GM11168 (cell line): ENCODE results near the gene HSD11B2.

Source experiments
- in situ Hi-C: fragments of 300-500 bp; cut with MboI; formaldehyde crosslinking; loops from one replicate; pipeline ENCODE4 v1.12.0; 2022; ENCODE audit warnings: low sequenced_read_pairs; ENCODE audit not compliant: unreplicated experiment

Gene HSD11B2

GRCh38 chr16:67430977-67431774, at the start of gene HSD11B2:
TSS of gene HSD11B2 (plus strand) at chr16:67431121. CDS start at chr16:67431249, 128 bp downstream.
- in situ Hi-C loops: no loop called here

- in situ Hi-C loops: no loop called here
Measured at GRCh38 chr16:67383284-67383683, 47.6 kb upstream of the HSD11B2 start.

DNA sequence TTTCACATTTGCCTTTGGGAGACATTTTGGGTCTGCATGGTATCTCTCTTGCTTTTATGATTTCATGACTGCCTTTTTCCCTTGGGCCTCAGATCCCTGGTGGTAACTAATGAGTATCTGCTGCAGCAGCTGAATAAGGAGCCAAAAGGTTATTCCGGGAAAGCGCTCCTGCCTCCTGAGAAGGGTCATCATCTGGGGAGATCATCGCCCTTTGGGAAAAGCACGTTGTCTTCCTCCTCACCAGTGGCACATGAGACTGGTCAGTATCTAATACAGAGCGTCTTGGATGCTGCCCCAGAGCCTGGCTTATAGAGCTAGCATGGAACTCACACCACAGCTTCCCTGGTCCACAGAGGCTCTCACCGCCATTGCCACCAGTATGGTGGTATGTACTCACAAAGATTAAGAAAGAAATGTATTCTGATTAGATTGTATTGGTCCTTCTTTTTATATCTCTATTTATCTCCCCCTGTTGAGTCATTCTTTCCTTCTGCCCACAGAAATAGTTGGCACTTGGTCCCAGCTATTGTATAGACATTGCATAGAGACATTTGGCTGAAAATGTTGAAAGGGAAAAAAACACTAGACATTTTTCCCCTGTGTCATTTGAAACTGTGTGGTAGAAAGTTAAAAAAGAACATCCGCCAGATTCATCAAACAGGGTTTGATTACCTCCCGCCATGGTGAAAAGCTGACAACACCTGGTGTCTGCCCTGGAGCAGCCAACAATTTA, 46.0 kb upstream of the HSD11B2 start:
- in situ Hi-C loops: no loop called here

GRCh38 chr16:67386861-67387455, 44.0 kb upstream of the HSD11B2 start:
- in situ Hi-C loops: no loop called here

DNA sequence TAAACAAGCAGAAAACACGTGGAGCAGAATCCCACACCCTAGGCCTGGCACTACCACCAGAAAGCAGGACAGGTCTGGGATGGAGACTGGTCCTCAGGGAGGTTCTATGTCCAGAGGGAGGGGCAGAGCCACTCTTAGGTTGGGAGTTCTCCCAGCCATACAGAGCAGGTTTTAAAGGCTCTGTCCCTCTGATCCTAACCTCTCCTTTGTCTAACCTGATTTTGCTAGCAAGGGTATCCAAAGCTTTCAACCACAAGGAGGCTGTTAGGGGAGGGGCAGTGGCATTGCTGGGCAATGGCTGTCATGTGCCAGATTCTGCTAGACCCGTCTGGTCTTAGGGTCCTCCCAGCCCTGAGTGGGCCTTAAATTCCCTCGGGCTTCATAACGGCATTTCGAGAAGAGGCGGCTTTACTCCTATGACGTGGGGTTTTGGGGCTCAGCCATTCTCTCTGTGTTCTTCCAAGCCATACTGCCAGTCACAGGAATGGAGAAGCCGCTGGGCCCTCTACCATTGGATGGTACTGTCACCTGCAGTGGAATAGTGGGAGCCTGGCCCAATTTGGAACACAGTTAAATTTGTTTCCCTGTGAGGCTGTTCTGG, 43.3 kb upstream of the HSD11B2 start:
- in situ Hi-C loops: no loop called here

GRCh38 chr16:67388191-67388590, 42.7 kb upstream of the HSD11B2 start:
- in situ Hi-C loops: no loop called here

- in situ Hi-C loops: no loop called here
Measured at GRCh38 chr16:67388591-67388990, 42.3 kb upstream of the HSD11B2 start.

GRCh38 chr16:67389911-67390815, 40.8 kb upstream of the HSD11B2 start:
- in situ Hi-C loops: no loop called here

DNA sequence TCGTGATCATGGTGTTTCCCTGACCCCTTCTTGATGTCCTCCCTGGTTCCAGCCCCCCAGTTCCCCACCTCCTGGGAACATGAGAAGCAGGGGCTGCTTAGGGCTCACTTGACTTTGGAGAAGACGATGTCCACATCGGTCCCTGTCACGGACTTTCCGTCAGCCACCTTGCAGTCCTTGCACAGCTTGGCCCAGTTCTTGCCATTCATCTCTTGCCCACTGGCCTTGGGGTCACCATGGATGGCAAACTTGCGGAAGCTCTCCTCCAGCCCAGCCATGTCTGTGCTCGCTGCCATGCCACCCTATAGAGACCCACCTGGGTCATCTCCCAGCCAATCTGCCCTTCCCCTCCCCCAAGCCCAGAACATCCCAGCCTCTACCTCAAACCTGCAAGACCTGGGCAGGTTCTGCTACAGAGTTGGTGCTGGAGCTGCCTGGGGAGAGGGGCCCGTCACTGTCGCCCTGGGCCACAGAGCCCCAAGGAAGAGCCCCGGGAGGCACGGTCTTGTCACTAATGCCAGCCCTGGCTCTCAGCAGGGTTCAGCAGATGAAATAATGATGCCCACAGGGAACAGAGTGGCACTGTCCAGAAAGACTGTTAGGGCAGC, 40.0 kb upstream of the HSD11B2 start:
- in situ Hi-C loops: no loop called here

- in situ Hi-C loops: no loop called here
Measured at GRCh38 chr16:67391424-67392300, 39.3 kb upstream of the HSD11B2 start.

GRCh38 chr16:67392301-67393059, 38.4 kb upstream of the HSD11B2 start:
- in situ Hi-C loops: no loop called here

GRCh38 chr16:67393111-67393787, 37.7 kb upstream of the HSD11B2 start, which contains the start of gene TPPP3:
TSS of gene TPPP3 (minus strand) at chr16:67393498. CDS start at chr16:67391111, 2,387 bp downstream.
- in situ Hi-C loops: no loop called here

DNA sequence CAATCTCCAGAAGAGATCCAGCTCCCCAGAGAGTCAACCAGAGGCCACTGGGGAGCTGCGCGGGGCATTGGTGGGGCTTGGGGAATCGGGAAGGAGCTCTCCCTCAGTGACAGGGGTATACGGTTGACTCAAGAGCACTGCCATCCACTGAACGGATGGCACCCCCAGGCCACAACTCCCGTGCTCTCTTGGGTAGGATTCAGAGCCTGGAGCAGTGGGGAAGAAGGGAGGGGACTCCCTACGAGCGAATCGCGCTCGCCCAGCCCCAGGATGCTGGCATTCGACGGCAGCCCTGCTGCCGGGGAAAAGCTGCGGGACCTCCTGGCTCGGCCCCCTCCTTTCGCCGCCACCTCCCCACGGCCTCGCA, 37.1 kb upstream of the HSD11B2 start:
- in situ Hi-C loops: no loop called here

DNA sequence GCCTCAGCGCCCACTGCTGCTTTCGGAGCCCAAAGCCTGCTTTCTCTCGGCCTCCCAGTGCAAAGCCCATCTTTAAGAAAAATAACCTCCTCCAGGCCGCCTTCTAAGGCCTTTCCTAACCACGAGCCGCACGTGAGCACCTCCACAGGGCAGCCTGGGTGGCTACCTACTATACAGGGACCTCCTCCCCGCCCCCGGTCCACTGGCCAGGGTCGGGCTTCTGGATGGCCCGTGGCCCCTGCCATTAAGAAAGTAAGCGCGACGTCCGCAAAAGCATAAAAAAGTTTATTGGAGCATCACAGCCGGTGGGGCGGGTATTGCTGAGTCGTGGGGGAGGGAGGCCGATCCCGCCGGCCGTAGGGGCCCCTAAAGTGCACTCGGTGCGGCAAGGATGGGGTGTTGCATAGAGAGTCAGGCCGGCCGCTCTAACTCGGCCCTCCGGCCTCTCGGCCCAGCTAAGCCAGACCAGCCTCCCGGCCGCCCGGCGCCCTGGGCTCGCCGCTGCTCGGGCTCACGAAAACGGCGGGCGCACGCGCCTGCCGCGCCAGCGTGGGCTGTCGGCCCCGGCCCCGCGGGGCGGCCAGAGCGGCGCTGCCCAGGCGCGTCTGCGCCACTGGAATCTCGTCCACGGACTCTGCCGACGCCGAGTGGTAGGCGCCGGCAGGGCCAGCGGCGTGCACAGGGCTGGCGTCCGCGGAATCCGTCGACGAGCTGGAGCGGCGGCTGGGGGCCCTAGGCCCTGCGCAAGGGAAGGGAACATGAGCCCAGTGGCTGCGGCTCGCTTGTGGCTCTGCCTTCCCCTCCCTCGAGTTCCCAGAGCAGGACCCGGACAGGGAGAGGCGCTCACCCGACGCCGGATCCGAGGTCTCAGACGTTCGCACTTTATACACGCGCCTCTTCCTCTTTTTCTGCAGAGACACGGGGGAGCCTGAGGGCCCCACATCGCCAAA, 36.5 kb upstream of the HSD11B2 start:
- in situ Hi-C loops: no loop called here

DNA sequence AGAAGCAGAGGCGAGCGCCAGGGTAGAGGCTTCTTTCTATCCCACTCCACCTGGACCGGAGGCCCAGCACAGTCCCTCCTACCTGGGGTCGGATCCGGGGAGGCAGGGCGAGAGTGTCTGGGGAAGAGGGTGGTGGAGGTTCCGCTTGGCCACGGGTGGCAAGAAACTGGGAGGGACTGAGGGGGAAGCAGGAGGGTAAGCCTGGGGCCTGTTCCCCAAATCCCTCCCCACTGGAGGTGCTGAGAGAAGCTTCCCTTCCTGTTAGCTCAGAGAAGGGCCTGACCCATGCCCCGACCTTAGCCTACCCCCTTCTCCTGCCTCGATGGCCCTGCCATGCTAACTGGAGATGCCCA, 35.8 kb upstream of the HSD11B2 start:
- in situ Hi-C loops: no loop called here

- in situ Hi-C loops: no loop called here
Measured at GRCh38 chr16:67395458-67396158, 35.3 kb upstream of the HSD11B2 start.
